ENCODE measurements around the gene PRKAG2. TPM values are rescaled to one million over a fixed set of nuclear protein-coding genes. Genes with fewer than 3 reads are reported as not detected.

Gene PRKAG2
- total RNA-seq, 3 donors from 2014 or later = 42.4 to 48.5 (median 46.6) TPM

DNA sequence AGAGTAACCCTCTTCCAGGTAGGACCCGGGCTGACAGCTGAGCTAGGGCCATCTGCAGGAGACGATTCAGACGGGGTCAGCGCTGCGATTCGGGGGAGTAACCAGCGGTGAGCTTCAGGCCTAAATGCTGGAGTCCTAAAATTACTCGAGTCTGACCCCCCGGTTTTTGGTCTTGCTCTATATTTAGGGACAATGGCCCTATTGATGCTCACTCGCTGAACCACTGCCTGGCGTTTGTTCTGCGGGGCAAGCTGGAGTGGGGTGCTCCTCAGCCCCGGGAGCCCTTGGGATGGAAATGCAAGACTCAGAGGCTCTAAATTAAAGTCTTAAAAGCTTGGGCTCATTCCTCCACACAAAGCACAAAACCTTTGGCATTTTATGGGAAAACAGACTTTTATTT, 120.0 kb downstream of the PRKAG2 start:
- DNase-seq = no peak
- Histone ChIP-seq H3K9me3 (no peaks in the 10 kb centered on the region), H3K4me1 (ENCODE audit: low read depth) (peaks cover 19% of the 10 kb centered on the region), H3K36me3 (ENCODE audit: low read depth) (no peaks in the 10 kb centered on the region), H3K4me3 (no peak overlapping the region)
- intact Hi-C loops (cut with DNase I, micrococcal nuclease) = loop anchor here (10.0 kb wide), 2 partner anchors 302 to 392 kb away; no protein-coding TSS in a partner anchor
- TF ChIP-seq, protein P1, sequence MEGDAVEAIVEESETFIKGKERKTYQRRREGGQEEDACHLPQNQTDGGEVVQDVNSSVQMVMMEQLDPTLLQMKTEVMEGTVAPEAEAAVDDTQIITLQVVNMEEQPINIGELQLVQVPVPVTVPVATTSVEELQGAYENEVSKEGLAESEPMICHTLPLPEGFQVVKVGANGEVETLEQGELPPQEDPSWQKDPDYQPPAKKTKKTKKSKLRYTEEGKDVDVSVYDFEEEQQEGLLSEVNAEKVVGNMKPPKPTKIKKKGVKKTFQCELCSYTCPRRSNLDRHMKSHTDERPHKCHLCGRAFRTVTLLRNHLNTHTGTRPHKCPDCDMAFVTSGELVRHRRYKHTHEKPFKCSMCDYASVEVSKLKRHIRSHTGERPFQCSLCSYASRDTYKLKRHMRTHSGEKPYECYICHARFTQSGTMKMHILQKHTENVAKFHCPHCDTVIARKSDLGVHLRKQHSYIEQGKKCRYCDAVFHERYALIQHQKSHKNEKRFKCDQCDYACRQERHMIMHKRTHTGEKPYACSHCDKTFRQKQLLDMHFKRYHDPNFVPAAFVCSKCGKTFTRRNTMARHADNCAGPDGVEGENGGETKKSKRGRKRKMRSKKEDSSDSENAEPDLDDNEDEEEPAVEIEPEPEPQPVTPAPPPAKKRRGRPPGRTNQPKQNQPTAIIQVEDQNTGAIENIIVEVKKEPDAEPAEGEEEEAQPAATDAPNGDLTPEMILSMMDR (IDR thresholded peaks at IDR 0.05) = no peak
- ATAC-seq = no peak

DNA sequence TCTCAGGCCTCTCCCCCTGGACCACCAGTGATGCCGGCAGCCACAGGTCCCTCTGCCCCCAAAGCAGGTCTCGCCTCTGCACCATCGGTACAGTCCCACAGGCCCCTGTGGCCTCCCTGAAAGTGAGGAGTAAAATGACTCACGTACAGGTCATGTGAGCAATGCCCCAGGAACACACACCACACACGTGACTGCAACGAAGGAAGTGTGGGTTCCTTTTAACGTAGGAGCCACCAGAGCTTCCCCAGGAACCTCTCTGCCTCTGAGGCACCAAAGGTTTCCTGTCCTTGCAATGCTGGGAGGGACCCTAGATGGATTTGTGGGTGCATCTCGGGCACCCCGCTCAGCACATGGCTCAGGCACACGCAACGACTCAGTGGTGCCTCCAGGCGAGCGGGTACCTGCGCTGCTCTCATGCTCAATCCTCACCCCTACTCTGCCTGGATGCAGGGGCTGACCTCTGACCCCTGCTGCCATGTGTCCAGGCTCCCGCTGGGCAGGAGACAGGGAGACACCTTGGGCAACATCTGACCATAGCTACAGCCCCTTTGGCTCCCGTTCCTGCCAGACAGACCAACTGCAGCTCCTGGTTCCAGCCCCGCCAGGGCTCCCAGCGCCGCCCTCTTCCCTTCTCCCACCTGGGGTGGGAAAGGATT, 120.7 kb downstream of the PRKAG2 start:
- H3K36me3 ChIP-seq (ENCODE audit: low read depth) = no peaks in the 10 kb centered on the region
- no peak overlapping the region for H3K4me3 ChIP-seq
- intact Hi-C loops (cut with DNase I, micrococcal nuclease) = loop anchor here (10.0 kb wide), 2 partner anchors 301 to 391 kb away; no protein-coding TSS in a partner anchor
- no peaks in the 10 kb centered on the region for H3K9me3 ChIP-seq
- DNase-seq (peak in 1 of 3 donors; percentile 24), ATAC-seq (peak; percentile 21)
- peaks cover 19% of the 10 kb centered on the region for H3K4me1 ChIP-seq (ENCODE audit: low read depth)
- TF ChIP-seq, protein P1 (IDR thresholded peaks at IDR 0.05) = no peak

DNA sequence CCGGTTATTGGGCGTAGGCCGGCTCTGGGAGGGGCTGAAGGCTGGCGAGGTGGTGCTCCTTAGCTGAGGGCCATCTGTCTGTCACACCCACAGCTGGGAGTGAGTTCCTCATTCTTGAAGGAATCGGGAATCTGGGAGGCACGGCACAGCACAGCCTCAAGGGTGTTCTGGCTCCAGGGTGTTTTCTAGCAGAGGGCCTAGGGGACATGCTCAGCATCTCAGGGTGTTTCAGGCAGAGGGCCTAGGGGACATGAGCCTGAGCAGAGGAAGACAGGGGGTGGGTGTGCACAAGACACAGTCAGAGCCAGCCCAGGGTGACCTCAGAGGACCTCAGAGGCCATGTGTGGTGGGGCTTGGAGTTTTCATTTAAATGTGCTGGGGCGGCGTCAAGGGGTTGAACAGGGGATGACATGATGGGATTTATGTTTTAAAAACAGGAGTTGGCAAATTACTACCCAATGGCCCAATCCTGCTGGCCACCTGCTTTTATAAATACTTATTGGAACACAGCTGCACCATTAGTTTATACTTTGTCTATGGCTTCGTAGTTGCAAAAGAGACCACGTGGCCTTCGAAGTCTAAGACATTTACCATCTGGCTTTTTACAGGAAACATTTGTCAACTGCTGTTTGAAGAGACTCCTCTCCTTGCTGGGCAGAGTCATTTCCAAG, 121.6 kb downstream of the PRKAG2 start:
- Histone ChIP-seq H3K4me1 (ENCODE audit: low read depth) (peaks cover 19% of the 10 kb centered on the region), H3K9me3 (no peaks in the 10 kb centered on the region), H3K4me3 (no peak overlapping the region), H3K36me3 (ENCODE audit: low read depth) (no peaks in the 10 kb centered on the region)
- TF ChIP-seq, protein P1 (IDR thresholded peaks at IDR 0.05) = no peak
- intact Hi-C loops (cut with DNase I, micrococcal nuclease) = loop anchor here (10.0 kb wide), 2 partner anchors 300 to 390 kb away; no protein-coding TSS in a partner anchor
- DNase-seq (peak in 2 of 3 donors; percentile 35 to 43), ATAC-seq (peak; percentile 45)

DNA sequence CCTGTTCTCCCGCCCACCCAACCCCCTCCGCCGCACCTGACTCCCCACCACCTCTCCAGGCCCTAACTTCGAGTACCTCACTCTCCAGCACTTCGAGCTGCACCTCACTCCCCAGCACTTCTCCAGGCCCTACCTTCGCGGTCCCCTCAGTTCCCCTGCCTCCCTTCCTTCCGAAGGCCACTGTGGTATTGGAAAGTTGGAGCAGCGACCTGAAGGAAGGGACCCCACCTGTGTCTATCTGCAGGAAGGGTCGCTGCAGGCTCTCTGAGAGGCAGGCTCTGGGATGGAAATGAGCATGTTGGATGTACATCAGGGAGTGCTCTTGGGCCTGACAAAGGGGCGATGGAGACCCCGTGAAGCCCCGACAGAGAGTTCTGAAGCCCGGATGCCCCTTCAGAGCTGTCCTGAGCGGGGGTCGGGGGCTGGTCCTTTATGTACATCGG, 122.2 kb downstream of the PRKAG2 start:
- no peak overlapping the region for H3K4me3 ChIP-seq
- DNase-seq (no peak), ATAC-seq (no peak)
- H3K4me1 ChIP-seq (ENCODE audit: low read depth) = peaks cover 19% of the 10 kb centered on the region
- TF ChIP-seq, protein P1 (IDR thresholded peaks at IDR 0.05) = no peak
- no peaks in the 10 kb centered on the region for H3K9me3 ChIP-seq
- intact Hi-C loops (cut with DNase I, micrococcal nuclease) = loop anchor here (10.0 kb wide), 2 partner anchors 300 to 390 kb away; no protein-coding TSS in a partner anchor
- no peaks in the 10 kb centered on the region for H3K36me3 ChIP-seq (ENCODE audit: low read depth)

DNA sequence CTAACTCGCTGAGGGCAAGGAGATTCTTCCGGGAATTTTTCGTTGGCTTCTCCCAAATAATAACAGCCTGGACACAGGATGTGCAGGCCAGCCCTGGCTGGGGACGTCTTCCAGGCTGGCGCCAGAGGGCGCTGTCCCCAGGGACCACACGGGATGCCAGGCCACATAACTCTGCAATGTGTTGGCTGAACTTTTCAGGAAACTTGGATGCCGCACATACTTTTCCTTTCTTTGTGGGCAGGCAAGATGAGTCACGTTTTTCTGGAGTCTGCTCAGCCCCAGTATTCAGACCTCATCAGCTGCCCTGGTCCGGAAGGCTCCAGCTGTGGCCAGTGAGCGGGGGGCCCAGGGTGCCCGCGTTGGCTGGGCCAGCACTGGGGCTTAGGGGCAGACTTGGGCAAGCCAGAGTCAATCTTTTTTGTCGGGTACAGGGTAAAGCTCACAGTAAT, 122.7 kb downstream of the PRKAG2 start:
- TF ChIP-seq, protein P1 (IDR thresholded peaks at IDR 0.05) = peak; percentile 85
- H3K4me1 ChIP-seq (ENCODE audit: low read depth) = peaks cover 19% of the 10 kb centered on the region

More for the DNA sequence above, 122.7 kb downstream of the PRKAG2 start:
- DNase-seq (peak; percentile 70 to 78 (median 75)), ATAC-seq (peak; percentile 92)
- Histone ChIP-seq H3K36me3 (ENCODE audit: low read depth) (no peaks in the 10 kb centered on the region), H3K9me3 (no peaks in the 10 kb centered on the region), H3K4me3 (no peak overlapping the region)
- intact Hi-C loops (cut with DNase I, micrococcal nuclease) = loop anchor here (10.0 kb wide), 2 partner anchors 299 to 389 kb away; no protein-coding TSS in a partner anchor

All from mucosa of descending colon (tissue), 3 donors.